ENCODE results near the gene AP2S1.
"Not testable (repeated sequence)": the region's sequence is repeated elsewhere in the genome, so short reads cannot be mapped to it uniquely, and the experiment has no call there.

Gene AP2S1

GRCh38 chr19:46839752-46840497 is 10.7 kb downstream of the AP2S1 start:
- no peak for DNase-seq

GRCh38 chr19:46838160-46838559 is 12.5 kb downstream of the AP2S1 start:
- no peak for DNase-seq

GRCh38 chr19:46834984-46835383 is 15.7 kb downstream of the AP2S1 start:
- DNase-seq: no peak

- DNase-seq: no peak
These were observed 16.5 kb downstream of the AP2S1 start for GRCh38 chr19:46834121-46834520.

GRCh38 chr19:46830864-46831263 is 19.8 kb downstream of the AP2S1 start:
- no peak for DNase-seq

- DNase-seq: no peak
These were observed 22.2 kb downstream of the AP2S1 start for GRCh38 chr19:46828484-46828883.

- no peak for DNase-seq
These were observed 25.0 kb downstream of the AP2S1 start for GRCh38 chr19:46825731-46826055.

GRCh38 chr19:46824890-46825730 is 25.5 kb downstream of the AP2S1 start:
- DNase-seq: no peak

- DNase-seq: no peak
These were observed 27.6 kb downstream of the AP2S1 start for GRCh38 chr19:46823049-46823448.

GRCh38 chr19:46822410-46822787 is 28.2 kb downstream of the AP2S1 start:
- DNase-seq: not testable (repeated sequence)

- no peak for DNase-seq
These were observed 28.9 kb downstream of the AP2S1 start for GRCh38 chr19:46821512-46822409.

- no peak for DNase-seq
These were observed 31.8 kb downstream of the AP2S1 start for GRCh38 chr19:46818812-46819211.

- no peak for DNase-seq
These were observed 34.6 kb downstream of the AP2S1 start for GRCh38 chr19:46815833-46816627.

GRCh38 chr19:46813839-46814358 is 36.7 kb downstream of the AP2S1 start:
- no peak for DNase-seq

- DNase-seq: no peak
These were observed 37.4 kb downstream of the AP2S1 start for GRCh38 chr19:46812977-46813838.

GRCh38 chr19:46809534-46810272 is 40.9 kb downstream of the AP2S1 start:
- no peak for DNase-seq

GRCh38 chr19:46806656-46807055 is 44.0 kb downstream of the AP2S1 start:
- DNase-seq: no peak

- DNase-seq: not testable (repeated sequence)
These were observed 46.2 kb downstream of the AP2S1 start for GRCh38 chr19:46804432-46804831.

GRCh38 chr19:46803555-46803954 is 47.1 kb downstream of the AP2S1 start:
- no peak for DNase-seq

GRCh38 chr19:46802152-46802551 is 48.5 kb downstream of the AP2S1 start:
- DNase-seq: no peak
